Uterus (tissue), 2 donors: ENCODE measurements around the gene USP9Y.
"Not testable (repeated sequence)": the region's sequence is repeated elsewhere in the genome, so short reads cannot be mapped to it uniquely, and the experiment has no call there.

ENCODE experiments used
- CTCF ChIP-seq, 4 experiments: fragments of 200-600 bp in 2 of 4; fragments of 450-650 bp in 2 of 4; sonication (generic) in 2 of 4; IDR thresholded peaks; one replicate each; pipeline ENCODE4 v1.5.1; 2016 to 2019; ENCODE audit warnings: antibody characterized with exemption in 4 of 4, mild to moderate bottlenecking in 2 of 4, moderate library complexity in 1 of 4
- POLR2A ChIP-seq, 2 donors: fragments of 450-650 bp; IDR thresholded peaks; one replicate each; pipeline ENCODE4 v1.6.1; 2016; ENCODE audit warnings: antibody characterized with exemption in 2 of 2, mild to moderate bottlenecking in 1 of 2, moderate library complexity in 1 of 2

DNA sequence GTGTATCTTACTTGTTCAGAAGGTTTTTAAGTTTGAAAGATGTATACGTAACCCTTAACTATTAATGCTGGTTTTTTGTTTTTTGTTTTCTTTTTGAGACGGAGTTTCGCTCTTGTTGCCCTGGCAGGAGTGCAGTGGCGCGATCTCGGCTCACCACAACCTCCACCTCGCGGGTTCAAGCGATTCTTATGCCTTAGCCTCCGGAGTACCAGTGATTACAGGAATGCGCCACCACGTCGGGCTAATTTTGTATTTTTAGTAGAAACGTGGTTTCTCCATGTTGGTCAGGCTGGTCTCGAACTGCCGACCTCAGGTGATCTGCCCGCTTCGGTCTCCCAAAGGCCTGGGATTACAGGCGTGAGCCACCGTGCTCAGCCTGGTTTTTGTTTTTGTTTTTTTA, 37.2 kb upstream of the USP9Y start:
- TF ChIP-seq POLR2A, CTCF (IDR thresholded peaks at IDR 0.05): not testable (repeated sequence)
